ENCODE data around the gene CYB561A3.

Gene CYB561A3

GRCh38 chr11:61342207-61342803, 19.4 kb downstream of the CYB561A3 start:
- no peak for DNase-seq

- no peak for DNase-seq
Observed at GRCh38 chr11:61341706-61342105, 20.0 kb downstream of the CYB561A3 start.

- no peak for DNase-seq
Observed at GRCh38 chr11:61340979-61341378, 20.7 kb downstream of the CYB561A3 start.

GRCh38 chr11:61339490-61339878, 22.2 kb downstream of the CYB561A3 start:
- DNase-seq = no peak

GRCh38 chr11:61338783-61339489, 22.7 kb downstream of the CYB561A3 start:
- DNase-seq = no peak

GRCh38 chr11:61337706-61338470, 23.8 kb downstream of the CYB561A3 start:
- DNase-seq = no peak

GRCh38 chr11:61336171-61336935, 25.3 kb downstream of the CYB561A3 start:
- peak; percentile 20 for DNase-seq

GRCh38 chr11:61335355-61335710, 26.3 kb downstream of the CYB561A3 start:
- no peak for DNase-seq

GRCh38 chr11:61334434-61335354, 27.0 kb downstream of the CYB561A3 start:
- DNase-seq = no peak

- no peak for DNase-seq
Observed at GRCh38 chr11:61333550-61334433, 27.9 kb downstream of the CYB561A3 start.

- peak; percentile 32 for DNase-seq
Observed at GRCh38 chr11:61332797-61333549, 28.7 kb downstream of the CYB561A3 start, which contains the start of the genes DDB1 and TKFC. Gene DDB1, minus strand, starts transcription at chr11:61333105. Its CDS starts 137 bp downstream, at chr11:61332968. Gene TKFC, plus strand, starts transcription at chr11:61333228. Its CDS starts 1,501 bp downstream, at chr11:61334729.

- no peak for DNase-seq
Observed at GRCh38 chr11:61332281-61332796, 29.3 kb downstream of the CYB561A3 start.

GRCh38 chr11:61331651-61332050, 30.0 kb downstream of the CYB561A3 start:
- DNase-seq = no peak

- DNase-seq = no peak
Observed at GRCh38 chr11:61329871-61330270, 31.8 kb downstream of the CYB561A3 start.

GRCh38 chr11:61328351-61328750, 33.3 kb downstream of the CYB561A3 start:
- DNase-seq = no peak

GRCh38 chr11:61327669-61328071, 34.0 kb downstream of the CYB561A3 start:
- no peak for DNase-seq

GRCh38 chr11:61325649-61326414, 35.9 kb downstream of the CYB561A3 start:
- no peak for DNase-seq

GRCh38 chr11:61315260-61315659, 46.4 kb downstream of the CYB561A3 start:
- no peak for DNase-seq

GRCh38 chr11:61310749-61311148, 50.9 kb downstream of the CYB561A3 start:
- DNase-seq = no peak
